KBM-7 (cell line): ENCODE results near the gene BORA.
"Not testable (repeated sequence)": the region's sequence is repeated elsewhere in the genome, so short reads cannot be mapped to it uniquely, and the experiment has no call there.

Experiments used
- DNase-seq: peaks from one replicate; pipeline ENCODE4 v3.0.0-alpha.2; 2015
- in situ Hi-C: fragments of 300-500 bp; cut with MboI; formaldehyde crosslinking; loops from 2 replicates; pipeline ENCODE4 v1.14.3; 2020; ENCODE audit warnings: low sequenced_read_pairs, low pct_unique_long_range_greater_than_20kb, mixed read lengths

BORA gene

GRCh38 chr13:72757792-72758535 is 30.2 kb downstream of the BORA start:
- no peak for DNase-seq
- in situ Hi-C loops: no loop called here

GRCh38 chr13:72760189-72760588 is 32.5 kb downstream of the BORA start:
- no peak for DNase-seq
- in situ Hi-C loops: no loop called here

DNA sequence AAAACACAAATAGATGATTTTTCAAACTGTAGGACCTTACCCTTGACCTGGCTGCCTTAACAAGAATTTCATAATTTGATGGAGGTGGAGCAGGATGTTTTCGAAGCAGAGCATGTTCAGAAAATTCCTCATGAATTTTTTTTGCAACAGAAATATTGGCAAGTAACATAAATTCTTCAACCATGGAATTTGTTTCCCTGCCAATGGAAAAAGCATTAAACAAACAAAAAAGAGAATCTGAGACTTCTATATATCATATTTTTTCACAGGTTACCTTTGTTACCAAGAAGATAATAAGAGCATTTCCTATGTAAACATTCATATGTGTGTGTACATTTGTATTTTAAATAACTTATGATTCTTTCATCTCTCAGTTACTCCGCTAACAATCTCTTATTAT is 35.7 kb downstream of the BORA start:
- in situ Hi-C loops: no loop called here
- no peak for DNase-seq

DNA sequence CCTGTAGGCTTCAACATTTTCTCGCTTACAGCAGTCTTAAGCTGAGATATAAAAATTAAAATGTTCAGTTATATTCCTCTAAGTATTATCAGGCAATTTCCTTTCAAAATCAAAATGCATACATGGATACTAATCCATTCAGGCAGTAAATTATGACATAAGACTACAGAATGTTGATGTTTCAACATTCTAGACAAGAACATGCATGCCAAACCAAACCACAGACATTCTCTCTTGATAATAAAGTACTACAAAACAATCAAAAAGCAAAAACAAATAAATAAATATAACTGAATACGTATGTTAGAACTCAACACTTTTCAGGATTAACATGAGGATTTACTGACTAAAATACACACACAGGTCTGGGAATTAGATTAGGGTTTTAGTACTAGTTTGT is 46.3 kb downstream of the BORA start:
- no peak for DNase-seq
- in situ Hi-C loops: no loop called here

- in situ Hi-C loops: no loop called here
- DNase-seq: peak; percentile 99
Observed at GRCh38 chr13:72781451-72782439, 54.0 kb downstream of the BORA start, which contains the start of the genes DIS3 and PIBF1. TSS of gene DIS3 (minus strand) at chr13:72781900. CDS start at chr13:72781832, 68 bp downstream. TSS of gene PIBF1 (plus strand) at chr13:72782133. CDS start at chr13:72783470, 1,337 bp downstream.

DNA sequence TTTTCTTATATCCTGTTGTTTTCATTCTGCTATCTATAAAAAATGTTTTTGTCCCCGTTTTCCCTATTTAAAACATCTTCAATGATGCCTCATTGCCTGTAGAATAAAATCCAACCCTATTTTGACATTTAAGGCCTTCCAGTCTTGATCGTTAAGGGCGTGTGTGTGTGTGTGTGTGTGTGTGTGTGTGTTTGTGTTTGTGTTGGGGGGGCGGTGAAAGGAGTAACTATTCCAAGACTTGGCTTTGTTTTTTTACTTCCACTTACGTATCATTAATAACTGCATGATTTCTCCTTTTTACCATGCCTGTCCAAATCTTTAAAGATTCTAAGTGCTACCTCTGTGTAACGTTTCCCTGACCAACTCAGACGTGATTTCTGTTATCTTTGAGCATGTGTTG is 55.0 kb downstream of the BORA start:
- peak; percentile 26 for DNase-seq
- in situ Hi-C loops: no loop called here

DNA sequence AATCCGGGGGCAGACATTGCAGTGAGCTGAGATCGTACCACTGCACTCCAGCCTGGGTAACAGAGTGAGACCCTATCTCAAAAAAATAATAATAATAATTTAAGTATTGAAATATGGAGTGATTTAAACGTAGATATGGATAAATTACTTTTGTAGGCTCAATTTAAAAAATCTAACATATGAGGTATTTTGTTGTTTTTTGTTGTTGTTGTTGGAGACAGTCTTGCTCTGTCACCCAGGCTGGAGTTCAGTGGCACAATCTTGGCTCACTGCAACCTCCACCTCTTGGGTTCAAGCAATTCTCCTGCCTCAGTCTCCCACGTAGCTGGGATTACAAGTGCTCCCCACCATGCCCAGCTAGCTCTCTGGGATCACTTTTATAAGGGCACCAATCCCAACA is 57.0 kb downstream of the BORA start:
- in situ Hi-C loops, DNase-seq: not testable (repeated sequence)

- in situ Hi-C loops: no loop called here
Observed at GRCh38 chr13:72788831-72789230, 61.1 kb downstream of the BORA start.

GRCh38 chr13:72792640-72793039 is 64.9 kb downstream of the BORA start:
- DNase-seq: no peak
- in situ Hi-C loops: no loop called here

More at GRCh38 chr13:72788831-72789230, 61.1 kb downstream of the BORA start:
- DNase-seq: peak; percentile 48

- DNase-seq: no peak
- in situ Hi-C loops: no loop called here
Observed at GRCh38 chr13:72798817-72799216, 71.1 kb downstream of the BORA start.

GRCh38 chr13:72804301-72804700 is 76.6 kb downstream of the BORA start:
- no peak for DNase-seq
- in situ Hi-C loops: no loop called here
